Measurements from ENCODE around the gene HSPB9. TPM values are rescaled to one million over a fixed set of nuclear protein-coding genes. Genes with fewer than 3 reads are reported as not detected.

Gene HSPB9
- under 1 TPM in 1 of 3 donors, not detected in 2; 0.11 TPM for polyA plus RNA-seq

GRCh38 chr17:42122371-42123303, at the start of gene HSPB9:
HSPB9 (plus strand) TSS chr17:42122804; CDS start chr17:42122851, 47 bp downstream.
- H3K9me3 Mint-ChIP-seq = no peaks in the 10 kb centered on the region
- peak within 1 kb of the TSS in 2 of 6 donors; percentile 23 to 51 for H3K27ac Mint-ChIP-seq
- DNase-seq = no peak
- peak within 1 kb of the TSS in 4 of 5 donors; percentile 38 to 77 (median 73) for H3K4me3 Mint-ChIP-seq
- H3K36me3 Mint-ChIP-seq = peaks cover 10 to 18% (median 10%) of the 10 kb centered on the region in 3 donors
- peaks cover 0 to 6% (median 6%) of the 10 kb centered on the region in 3 donors for H3K27me3 Mint-ChIP-seq (ENCODE audit: low read depth in 3 of 3)
- peaks cover 12 to 15% of the 10 kb centered on the region in 2 donors for H3K4me1 Mint-ChIP-seq

- Mint-ChIP-seq H3K4me1 (peaks cover 0 to 4% of the 10 kb centered on the region in 2 donors), H3K9me3 (no peaks in the 10 kb centered on the region), H3K36me3 (no peaks in the 10 kb centered on the region), H3K27me3 (ENCODE audit: low read depth in 3 of 3) (peaks cover 5 to 11% (median 6%) of the 10 kb centered on the region in 3 donors), H3K4me3 (no peak overlapping the region), H3K27ac (no peak overlapping the region)
- DNase-seq = no peak
Observed at GRCh38 chr17:42075789-42076188, 46.8 kb upstream of the HSPB9 start.

GRCh38 chr17:42076797-42077559, 45.6 kb upstream of the HSPB9 start:
- Mint-ChIP-seq H3K4me1 (peaks cover 0 to 2% of the 10 kb centered on the region in 2 donors), H3K27me3 (ENCODE audit: low read depth in 3 of 3) (peaks cover 5 to 11% (median 6%) of the 10 kb centered on the region in 3 donors), H3K36me3 (no peaks in the 10 kb centered on the region), H3K27ac (no peak overlapping the region), H3K9me3 (no peaks in the 10 kb centered on the region), H3K4me3 (no peak overlapping the region)
- DNase-seq = no peak

GRCh38 chr17:42077755-42078154, 44.8 kb upstream of the HSPB9 start:
- Mint-ChIP-seq H3K27ac (no peak overlapping the region), H3K27me3 (ENCODE audit: low read depth in 3 of 3) (peaks cover 5 to 11% (median 6%) of the 10 kb centered on the region in 3 donors), H3K36me3 (no peaks in the 10 kb centered on the region), H3K4me3 (no peak overlapping the region), H3K4me1 (no peaks in the 10 kb centered on the region), H3K9me3 (no peaks in the 10 kb centered on the region)
- no peak for DNase-seq

GRCh38 chr17:42078396-42079043, 44.1 kb upstream of the HSPB9 start:
- H3K4me1 Mint-ChIP-seq = no peaks in the 10 kb centered on the region
- peaks cover 2 to 7% (median 6%) of the 10 kb centered on the region in 3 donors for H3K27me3 Mint-ChIP-seq (ENCODE audit: low read depth in 3 of 3)
- H3K4me3 Mint-ChIP-seq = no peak overlapping the region
- no peaks in the 10 kb centered on the region for H3K36me3 Mint-ChIP-seq
- no peak for DNase-seq
- no peaks in the 10 kb centered on the region for H3K9me3 Mint-ChIP-seq
- H3K27ac Mint-ChIP-seq = no peak overlapping the region

- H3K4me3 Mint-ChIP-seq = no peak overlapping the region
- no peaks in the 10 kb centered on the region for H3K9me3 Mint-ChIP-seq
- no peaks in the 10 kb centered on the region for H3K4me1 Mint-ChIP-seq
- no peak overlapping the region for H3K27ac Mint-ChIP-seq
- no peak for DNase-seq
- no peaks in the 10 kb centered on the region for H3K36me3 Mint-ChIP-seq
- peaks cover 0 to 6% (median 2%) of the 10 kb centered on the region in 3 donors for H3K27me3 Mint-ChIP-seq (ENCODE audit: low read depth in 3 of 3)
Observed at GRCh38 chr17:42079541-42079940, 43.1 kb upstream of the HSPB9 start.

GRCh38 chr17:42081516-42082129, 41.0 kb upstream of the HSPB9 start:
- DNase-seq = no peak
- Mint-ChIP-seq H3K9me3 (no peaks in the 10 kb centered on the region), H3K4me3 (no peak overlapping the region), H3K27me3 (ENCODE audit: low read depth in 3 of 3) (peaks cover 0 to 3% (median 2%) of the 10 kb centered on the region in 3 donors), H3K4me1 (no peaks in the 10 kb centered on the region), H3K27ac (no peak overlapping the region), H3K36me3 (no peaks in the 10 kb centered on the region)

GRCh38 chr17:42087042-42087701, 35.4 kb upstream of the HSPB9 start:
- Mint-ChIP-seq H3K27me3 (ENCODE audit: low read depth in 3 of 3) (peaks cover 0 to 5% (median 0%) of the 10 kb centered on the region in 3 donors), H3K4me3 (no peak overlapping the region), H3K9me3 (no peaks in the 10 kb centered on the region), H3K27ac (no peak overlapping the region), H3K4me1 (no peaks in the 10 kb centered on the region), H3K36me3 (no peaks in the 10 kb centered on the region)
- no peak for DNase-seq

- Mint-ChIP-seq H3K9me3 (no peaks in the 10 kb centered on the region), H3K4me3 (no peak overlapping the region), H3K4me1 (no peaks in the 10 kb centered on the region), H3K27me3 (ENCODE audit: low read depth in 3 of 3) (peaks cover 0 to 5% (median 0%) of the 10 kb centered on the region in 3 donors), H3K36me3 (no peaks in the 10 kb centered on the region), H3K27ac (no peak overlapping the region)
- no peak for DNase-seq
Observed at GRCh38 chr17:42087736-42088705, 34.6 kb upstream of the HSPB9 start.

- Mint-ChIP-seq H3K9me3 (no peaks in the 10 kb centered on the region), H3K27ac (no peak overlapping the region), H3K36me3 (no peaks in the 10 kb centered on the region), H3K4me1 (no peaks in the 10 kb centered on the region), H3K27me3 (ENCODE audit: low read depth in 3 of 3) (peaks cover 0 to 5% (median 0%) of the 10 kb centered on the region in 3 donors), H3K4me3 (no peak overlapping the region)
- no peak for DNase-seq
Observed at GRCh38 chr17:42088736-42089135, 33.9 kb upstream of the HSPB9 start.

GRCh38 chr17:42090964-42091790, 31.4 kb upstream of the HSPB9 start:
- no peaks in the 10 kb centered on the region for H3K9me3 Mint-ChIP-seq
- H3K4me1 Mint-ChIP-seq = no peaks in the 10 kb centered on the region
- H3K27me3 Mint-ChIP-seq (ENCODE audit: low read depth in 3 of 3) = peaks cover 0 to 8% (median 3%) of the 10 kb centered on the region in 3 donors
- no peak overlapping the region for H3K27ac Mint-ChIP-seq
- H3K4me3 Mint-ChIP-seq = no peak overlapping the region
- H3K36me3 Mint-ChIP-seq = no peaks in the 10 kb centered on the region
- no peak for DNase-seq

All from immature natural killer cell (primary cell).